Pancreas (tissue), 10 donors: ENCODE data around the gene NDFIP1. TPM values are rescaled to one million over a fixed set of nuclear protein-coding genes. Genes with fewer than 3 reads are reported as not detected.

ENCODE experiments used
- ATAC-seq, 4 donors: fragments of 200-7000 bp; cut with Tn5 transposase; one replicate each; pipeline versions ENCODE4 v1.8.0 to v1.9.1; 2020; ENCODE audit warnings: mild to moderate bottlenecking in 4 of 4, moderate library complexity in 4 of 4
- DNase-seq, 6 donors: peaks; one replicate each; pipeline ENCODE4 v3.0.0-alpha.2; 2020
- FAIRE-seq: peaks from 2 replicates; lab custom pipeline; 2012; peaks lifted over from hg19 to GRCh38; lab: Jason Lieb, UNC
- H3K27ac ChIP-seq, 4 donors: fragments of 200-600 bp; sonication (generic); 1 replicate in 3 of 4; 2 replicates in 1 of 4; pipeline versions ENCODE4 v1.5.0 to v1.8.0; 2020
- H3K27me3 ChIP-seq, 4 donors: fragments of 200-600 bp; one replicate each; pipeline ENCODE4 v1.8.0; 2021
- H3K36me3 ChIP-seq, 3 donors: fragments of 200-600 bp; sonication (generic) in 1 of 3; one replicate each; pipeline versions ENCODE4 v1.5.0 to v1.8.0; 2020 to 2021
- H3K4me1 ChIP-seq, 3 donors: fragments of 200-600 bp; one replicate each; pipeline ENCODE4 v1.8.0; 2021
- H3K4me3 ChIP-seq, 4 donors: fragments of 200-600 bp; sonication (generic) in 2 of 4; one replicate each; pipeline versions ENCODE4 v1.5.0 to v1.8.0; 2020 to 2021
- H3K9me3 ChIP-seq, 4 donors: fragments of 200-600 bp; one replicate each; pipeline ENCODE4 v1.8.0; 2021
- CTCF ChIP-seq, 4 donors: fragments of 200-600 bp; sonication (generic) in 3 of 4; IDR thresholded peaks; one replicate each; pipeline versions ENCODE4 v1.5.0 to v1.8.0; 2021; ENCODE audit warnings: antibody characterized with exemption in 4 of 4
- WGBS, 2 donors: extraction: QIAGEN DNeasy Blood & Tissue Kit; methylation state at CpG; one replicate each; pipeline ENCODE4 v1.1.7; 2013; 5-methylcytosine and 5-hydroxymethylcytosine counted together
- intact Hi-C, 3 donors: fragments of 100-400 bp; cut with DNase I; formaldehyde crosslinking; loops; one replicate each; pipeline versions ENCODE4 v1.11.1 to v1.14.2; 2022
- polyA plus RNA-seq, 2 donors: library from polyadenylated mRNA; stranded (reverse); fragments of 200-250 nt; gene quantifications; one replicate each; pipeline ENCODE4 v1.2.3, GENCODE V29; 2013
- total RNA-seq, 6 donors: library from RNA; stranded (reverse); fragmentation: NEBNext Ultra II Directional in 4 of 6; extraction: Animal tissue kit (Norgen Biotek cat#: 25700) in 4 of 6; gene quantifications; one replicate each; pipeline versions ENCODE4 v1.2.1 to v1.2.4, GENCODE V29; 2021 to 2023
- donor health status: healthy with polysubstance abuse.
- donor health status: DM: no; HTN: no; CAD: no; lungs with moderate emphysema.
- donor health status: DM: no; HTN: no; CAD: no.
- donor health status: control.
- donor health status: control.
- donor health status: Bipolar disorder and iron deficiency.
- donor health status: DM: yes; HTN: yes; CAD: no.
- donor health status: DM: no; HTN: no; CAD: no.
- donor health status: DM: no; HTN: no; CAD: no.
- donor health status: DM: yes; HTN: yes; CAD: no.

NDFIP1 gene
- total and polyA plus RNA-seq, 8 donors: 15.7 to 50.1 (median 33.7) TPM

- no peaks in the 10 kb centered on the region for H3K27me3 ChIP-seq
- H3K27ac ChIP-seq: no peak overlapping the region
- peaks cover 0 to 4% (median 0%) of the 10 kb centered on the region in 3 donors for H3K4me1 ChIP-seq
- no peak overlapping the region for H3K4me3 ChIP-seq
- 44 to 52% methylated on average over 4 of the region's 4 CpGs for WGBS, 2 donors
- no peak for TF ChIP-seq CTCF (IDR thresholded peaks at IDR 0.05)
- DNase-seq: no peak
- intact Hi-C loops: no loop called here
- ATAC-seq: no peak
- H3K9me3 ChIP-seq: no peaks in the 10 kb centered on the region
- no peaks in the 10 kb centered on the region for H3K36me3 ChIP-seq
- FAIRE-seq: no peak
Measured at GRCh38 chr5:142104491-142104890, 4.1 kb upstream of the NDFIP1 start.

GRCh38 chr5:142106061-142106460, 2.5 kb upstream of the NDFIP1 start:
- no peak overlapping the region for H3K27ac ChIP-seq
- WGBS, 2 donors: 71 to 82% methylated on average over 3 of the region's 3 CpGs
- DNase-seq (no peak), ATAC-seq (no peak), FAIRE-seq (no peak)
- H3K4me3 ChIP-seq: no peak overlapping the region
- TF ChIP-seq CTCF (IDR thresholded peaks at IDR 0.05): no peak
- H3K9me3 ChIP-seq: no peaks in the 10 kb centered on the region
- H3K36me3 ChIP-seq: no peaks in the 10 kb centered on the region
- peaks cover 9 to 15% (median 9%) of the 10 kb centered on the region in 3 donors for H3K4me1 ChIP-seq
- H3K27me3 ChIP-seq: no peaks in the 10 kb centered on the region
- intact Hi-C loops: no loop called here

GRCh38 chr5:142107036-142107735, 1.4 kb upstream of the NDFIP1 start:
- intact Hi-C loops: no loop called here
- WGBS, 2 donors: 99 to 100% methylated on average over 2 of the region's 2 CpGs

GRCh38 chr5:142107736-142108431, 695 bp upstream of the NDFIP1 start:
- peak overlapping the region; percentile 97 to 99 (median 98) for H3K27ac ChIP-seq
- ATAC-seq (no peak), FAIRE-seq (no peak), DNase-seq (no peak)
- no peaks in the 10 kb centered on the region for H3K27me3 ChIP-seq
- H3K4me3 ChIP-seq: peak overlapping the region in 3 of 4 donors; percentile 75 to 89 (median 81)
- peaks cover 9 to 16% (median 15%) of the 10 kb centered on the region in 3 donors for H3K4me1 ChIP-seq
- intact Hi-C loops: no loop called here
- no peaks in the 10 kb centered on the region for H3K9me3 ChIP-seq
- no peak for TF ChIP-seq CTCF (IDR thresholded peaks at IDR 0.05)
- H3K36me3 ChIP-seq: no peaks in the 10 kb centered on the region
- 73 to 75% methylated on average over 11 of the region's 11 CpGs for WGBS, 2 donors

More at GRCh38 chr5:142107036-142107735, 1.4 kb upstream of the NDFIP1 start:
- no peak overlapping the region for H3K27ac ChIP-seq
- DNase-seq (no peak), FAIRE-seq (no peak), ATAC-seq (no peak)
- H3K4me3 ChIP-seq: no peak overlapping the region
- peaks cover 9 to 16% (median 15%) of the 10 kb centered on the region in 3 donors for H3K4me1 ChIP-seq
- H3K9me3 ChIP-seq: no peaks in the 10 kb centered on the region
- TF ChIP-seq CTCF (IDR thresholded peaks at IDR 0.05): no peak
- H3K27me3 ChIP-seq: no peaks in the 10 kb centered on the region
- H3K36me3 ChIP-seq: no peaks in the 10 kb centered on the region
